K562 (cell line): ENCODE measurements around the gene FRMD4A. TPM values are rescaled to one million over a fixed set of nuclear protein-coding genes. Genes with fewer than 3 reads are reported as not detected.

Experiments used
- ATAC-seq: fragments of 200-7000 bp; cut with Tn5 transposase; 3 replicates; pipeline ENCODE4 v1.9.1; 2020; ENCODE audit warnings: moderate library complexity
- BruUV-seq: library from RNA; stranded (reverse); fragments of 400-500 nt; replicated peaks from 2 replicates; lab custom pipeline; 2021; lab: Mats Ljungman, UMichigan
- CTCF ChIA-PET: fragments of 300-600 bp; formaldehyde crosslinking; extraction: SDS; loops from one replicate; lab custom pipeline; 2021; ENCODE audit warnings: low intra/inter-chr PET ratio; lab: Yijun Ruan, JAX
- POLR2A ChIA-PET: fragments of 300-600, 350-650 bp; sonication (Branson Sonifier 250); formaldehyde crosslinking; extraction: SDS; loops from one replicate; lab custom pipeline; 2021; ENCODE audit warnings: antibody characterized with exemption, inconsistent platforms; lab: Yijun Ruan, JAX
- DNase-seq, 4 experiments: peaks; one replicate each; pipeline versions ENCODE4 v3.0.0 to v3.0.0-alpha.2; 2011 to 2018; ENCODE audit warnings: low spot score in 3 of 4, mixed read lengths in 3 of 4; ENCODE audit errors: extremely low read depth in 1 of 4
- FAIRE-seq: peaks from 2 replicates; lab custom pipeline; 2011; peaks lifted over from hg19 to GRCh38; lab: Jason Lieb, UNC
- H2AFZ ChIP-seq: 2 replicates; pipeline ENCODE4 v1.6.0; 2011; ENCODE audit warnings: low read depth, low read length, control low read depth, inconsistent platforms
- H3K27ac ChIP-seq: fragments of 200-600 bp; 3 replicates; pipeline ENCODE4 v1.8.0; 2011; ENCODE audit warnings: low read depth, mild to moderate bottlenecking, control low read depth, inconsistent platforms, low read length, moderate library complexity, mixed read lengths; ENCODE audit errors: extremely low read depth
- H3K27me3 ChIP-seq, 2 experiments: fragments of 300-600 bp in 1 of 2; 2 replicates in 1 of 2; 3 replicates in 1 of 2; pipeline versions ENCODE4 v1.6.0 to v1.8.0; 2011; ENCODE audit warnings: inconsistent platforms in 2 of 2, low read length in 2 of 2, mild to moderate bottlenecking in 1 of 2, mixed read lengths in 1 of 2, moderate library complexity in 1 of 2; ENCODE audit not compliant: control insufficient read depth in 2 of 2, insufficient read depth in 2 of 2
- H3K36me3 ChIP-seq: fragments of 300-600 bp; 3 replicates; pipeline ENCODE4 v1.8.0; 2011; ENCODE audit warnings: mild to moderate bottlenecking, low read length, inconsistent platforms; ENCODE audit not compliant: control insufficient read depth, insufficient read depth
- H3K4me1 ChIP-seq, 2 experiments: fragments of 200-600 bp in 1 of 2; replicated peaks in 1 of 2; 2 replicates in 1 of 2; 3 replicates in 1 of 2; pipeline versions ENCODE4 v1.5.1 to v1.8.0; 2011; ENCODE audit warnings: inconsistent platforms in 2 of 2, low read length in 2 of 2, mild to moderate bottlenecking in 1 of 2, mixed read lengths in 1 of 2, moderate library complexity in 1 of 2; ENCODE audit not compliant: control insufficient read depth in 2 of 2, insufficient read depth in 2 of 2
- H3K4me2 ChIP-seq: 2 replicates; pipeline ENCODE4 v1.6.1; 2011; ENCODE audit warnings: low read length, control low read depth, inconsistent platforms, mixed read lengths; ENCODE audit not compliant: insufficient read depth
- H3K4me3 ChIP-seq: fragments of 200-600 bp; sonication (generic), shearing (Covaris generic); 2 replicates; pipeline ENCODE4 v1.5.1; 2016; ENCODE audit warnings: control low read depth, inconsistent platforms
- H3K79me2 ChIP-seq: fragments of 200-600 bp; 3 replicates; pipeline ENCODE4 v1.8.0; 2011; ENCODE audit warnings: low read length, inconsistent platforms; ENCODE audit not compliant: control insufficient read depth, insufficient read depth
- H3K9ac ChIP-seq, 2 experiments: 2 replicates each; pipeline versions ENCODE4 v1.6.0 to v1.6.1; 2011; ENCODE audit warnings: low read depth in 2 of 2, low read length in 2 of 2, control low read depth in 1 of 2, inconsistent platforms in 1 of 2, mild to moderate bottlenecking in 1 of 2, mixed read lengths in 1 of 2; ENCODE audit not compliant: insufficient read depth in 1 of 2
- H3K9me1 ChIP-seq: one replicate; pipeline ENCODE4 v1.6.0; 2011; ENCODE audit warnings: inconsistent platforms, mild to moderate bottlenecking, low read length, moderate library complexity; ENCODE audit not compliant: control insufficient read depth, insufficient read depth
- H3K9me3 ChIP-seq: replicated peaks from 2 replicates; pipeline ENCODE4 v1.5.1; 2011; ENCODE audit warnings: low read depth, low read length, inconsistent platforms; ENCODE audit not compliant: control insufficient read depth, insufficient read depth
- H4K20me1 ChIP-seq: replicated peaks from 2 replicates; pipeline ENCODE4 v1.6.1; 2011; ENCODE audit warnings: low read length, inconsistent platforms, mixed read lengths; ENCODE audit not compliant: control insufficient read depth, insufficient read depth
- ARID2 ChIP-seq: fragments of 450-650 bp; IDR thresholded peaks from 2 replicates; pipeline ENCODE4 v1.6.1; 2017; ENCODE audit warnings: antibody characterized with exemption, mild to moderate bottlenecking
- CEBPG ChIP-seq, 3 experiments: fragments of 200-800 bp in 1 of 3; sonication (Bioruptor generic) in 1 of 3; sonication (generic) in 1 of 3; formaldehyde crosslinking in 1 of 3; IDR thresholded peaks in 2 of 3; conservative IDR thresholded peaks in 1 of 3; 2 replicates each; pipeline versions ENCODE4 v1.6.1 to v1.8.0; 2016 to 2022; ENCODE audit warnings: missing compliant biosample characterization in 2 of 3, missing genetic modification characterization in 2 of 3, mild to moderate bottlenecking in 1 of 3, missing genetic modification reagents in 1 of 3
- CREB1 ChIP-seq, 2 experiments: sonication (generic) in 1 of 2; formaldehyde crosslinking in 1 of 2; IDR thresholded peaks; 2 replicates each; pipeline versions ENCODE4 v1.6.1 to v1.8.0; 2012 to 2022; ENCODE audit warnings: inconsistent platforms in 1 of 2, mild to moderate bottlenecking in 1 of 2, missing genetic modification reagents in 1 of 2, moderate library complexity in 1 of 2
- GATAD2A ChIP-seq: fragments of 450-650 bp; IDR thresholded peaks from 2 replicates; pipeline ENCODE4 v1.6.1; 2017
- HBP1 ChIP-seq: fragments of 450-650 bp; formaldehyde crosslinking; IDR thresholded peaks from 2 replicates; pipeline ENCODE4 v1.4.0; 2022; ENCODE audit warnings: missing genetic modification characterization
- MECOM ChIP-seq: fragments of 250-450 bp; sonication (Bioruptor Pico); IDR thresholded peaks from 2 replicates; pipeline ENCODE4 v1.8.0; 2022; ENCODE audit warnings: inconsistent platforms
- NCOA4 ChIP-seq: fragments of 450-650 bp; IDR thresholded peaks from 2 replicates; pipeline ENCODE4 v1.6.1; 2018; ENCODE audit warnings: mild to moderate bottlenecking; ENCODE audit not compliant: partially characterized antibody
- SIX5 ChIP-seq, 2 experiments: IDR thresholded peaks; 2 replicates each; pipeline ENCODE4 v1.6.1; 2011; ENCODE audit warnings: low read length in 2 of 2, borderline replicate concordance in 1 of 2, low read depth in 1 of 2, mild to moderate bottlenecking in 1 of 2, moderate library complexity in 1 of 2; ENCODE audit not compliant: insufficient read depth in 1 of 2
- ZNF146 ChIP-seq: IDR thresholded peaks from one replicate; pipeline ENCODE4 v1.6.1; 2018; ENCODE audit warnings: missing compliant biosample characterization; ENCODE audit not compliant: unreplicated experiment
- ZNF3 ChIP-seq: fragments of 250-450 bp; sonication (Bioruptor Pico); IDR thresholded peaks from 2 replicates; pipeline ENCODE4 v1.5.0; 2021; ENCODE audit warnings: mild to moderate bottlenecking, moderate library complexity
- WGBS: fragments of 100-300 bp; shearing (Covaris generic); methylation state at CpG from one replicate; pipeline ENCODE4 v1.1.6; 2016; ENCODE audit warnings: low coverage, mixed read lengths; ENCODE audit not compliant: insufficient coverage; ENCODE audit errors: missing lambda C conversion rate; 5-methylcytosine and 5-hydroxymethylcytosine counted together
- in situ Hi-C: fragments of 300-500 bp; cut with MboI; formaldehyde crosslinking; loops from 4 replicates; pipeline ENCODE4 v1.15.0; 2018; ENCODE audit warnings: inconsistent platforms, mixed read lengths
- intact Hi-C: fragments of 100-400 bp; cut with micrococcal nuclease; formaldehyde crosslinking; loops from 2 replicates; pipeline ENCODE4 v1.14.2; 2022
- polyA plus RNA-seq, 8 experiments: library from polyadenylated mRNA; depleted of rRNA in 4 of 8; stranded (reverse) in 5 of 8; unstranded in 3 of 8; fragments of >200 nt; fragmentation: Nextera tagmentation in 2 of 8; fragmentation: Illumina TruSeq in 1 of 8; extraction: Ambion mirVana in 2 of 8; extraction: Trizol in 1 of 8; gene quantifications; 2 replicates each; pipeline versions ENCODE4 v1.2.1 to v1.2.3, GENCODE V29; 2011 to 2014; ENCODE audit warnings: inconsistent platforms in 1 of 8, missing spikeins in 1 of 8
- total RNA-seq, 7 experiments: library from RNA; depleted of rRNA in 6 of 7; stranded (reverse); fragments of >200 nt in 6 of 7; fragmentation: Illumina TruSeq in 2 of 7; extraction: Trizol in 2 of 7; gene quantifications; 2 replicates each; pipeline versions ENCODE4 v1.2.1 to v1.2.3, GENCODE V29; 2011 to 2021; ENCODE audit warnings: low replicate concordance in 1 of 7
- TF ChIP-seq, protein P1 (sequence below): fragments of 450-650 bp; formaldehyde crosslinking; IDR thresholded peaks from 2 replicates; pipeline ENCODE4 v1.4.0; 2022; ENCODE audit warnings: missing genetic modification characterization
- TF ChIP-seq, protein P2 (sequence below): sonication (generic); formaldehyde crosslinking; IDR thresholded peaks from 2 replicates; pipeline ENCODE4 v1.8.0; 2022; ENCODE audit warnings: missing genetic modification reagents, mild to moderate bottlenecking, borderline replicate concordance
- TF ChIP-seq, protein P3 (sequence below): fragments of 250-450 bp; sonication (Bioruptor Pico); IDR thresholded peaks from 2 replicates; pipeline ENCODE4 v1.6.1; 2021; ENCODE audit warnings: mild to moderate bottlenecking

Gene FRMD4A
- total and polyA plus RNA-seq, 9 of the 15 experiments (the other 6 are each of a cell fraction or from before 2014, with no cell fraction given) = 0.80 to 5.2 (median 3.0) TPM

DNA sequence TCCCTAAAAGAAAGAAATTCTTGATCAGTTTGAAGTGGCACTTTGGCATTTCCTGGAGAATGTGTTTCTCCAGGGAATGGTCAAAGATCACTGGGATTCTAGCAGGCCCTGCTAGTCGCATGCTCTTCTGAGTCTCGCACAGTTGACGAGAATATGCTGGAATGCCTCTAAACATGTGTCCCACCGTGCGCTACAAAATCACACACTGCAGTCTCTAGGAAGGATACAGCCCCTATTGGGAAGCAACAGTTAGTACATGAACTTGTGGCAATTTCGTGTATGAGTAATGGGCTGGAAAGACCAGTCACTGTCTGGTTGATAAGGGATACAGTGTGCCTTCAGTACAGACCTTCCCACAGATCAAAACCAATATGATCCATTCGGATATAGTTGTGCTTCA, 486.1 kb downstream of the FRMD4A start:
- H3K4me3 ChIP-seq = no peak overlapping the region
- no peaks in the 10 kb centered on the region for H3K36me3 ChIP-seq
- no peaks in the 10 kb centered on the region for H3K9me3 ChIP-seq
- no TSS peak for BruUV-seq
- 0% methylated on average over 7 of the region's 7 CpGs for WGBS
- ChIA-PET CTCF (no interaction called here), POLR2A (no interaction called here)
- no peaks in the 10 kb centered on the region for H4K20me1 ChIP-seq
- ATAC-seq (no peak), FAIRE-seq (no peak), DNase-seq (no peak)
- no peaks in the 10 kb centered on the region for H3K79me2 ChIP-seq
- TF ChIP-seq, protein P1, sequence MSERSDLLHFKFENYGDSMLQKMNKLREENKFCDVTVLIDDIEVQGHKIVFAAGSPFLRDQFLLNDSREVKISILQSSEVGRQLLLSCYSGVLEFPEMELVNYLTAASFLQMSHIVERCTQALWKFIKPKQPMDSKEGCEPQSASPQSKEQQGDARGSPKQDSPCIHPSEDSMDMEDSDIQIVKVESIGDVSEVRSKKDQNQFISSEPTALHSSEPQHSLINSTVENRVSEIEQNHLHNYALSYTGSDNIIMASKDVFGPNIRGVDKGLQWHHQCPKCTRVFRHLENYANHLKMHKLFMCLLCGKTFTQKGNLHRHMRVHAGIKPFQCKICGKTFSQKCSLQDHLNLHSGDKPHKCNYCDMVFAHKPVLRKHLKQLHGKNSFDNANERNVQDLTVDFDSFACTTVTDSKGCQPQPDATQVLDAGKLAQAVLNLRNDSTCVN (CRISPR knock-in tag) = no peak
- no peak for TF ChIP-seq MECOM
- TF ChIP-seq ZNF3 = no peak
- no peak for TF ChIP-seq GATAD2A
- TF ChIP-seq CEBPG (CRISPR knock-in tag; IDR thresholded peaks at IDR 0.05) = no peak
- TF ChIP-seq CEBPG (tag; conservative IDR thresholded peaks at IDR 0.05 in 1 of 2, IDR thresholded peaks at IDR 0.05 in 1 of 2) = no peak
- no peak for TF ChIP-seq CREB1 (IDR thresholded peaks at IDR 0.05)
- TF ChIP-seq CREB1 (CRISPR knock-in tag; IDR thresholded peaks at IDR 0.05) = no peak
- TF ChIP-seq, protein P2, sequence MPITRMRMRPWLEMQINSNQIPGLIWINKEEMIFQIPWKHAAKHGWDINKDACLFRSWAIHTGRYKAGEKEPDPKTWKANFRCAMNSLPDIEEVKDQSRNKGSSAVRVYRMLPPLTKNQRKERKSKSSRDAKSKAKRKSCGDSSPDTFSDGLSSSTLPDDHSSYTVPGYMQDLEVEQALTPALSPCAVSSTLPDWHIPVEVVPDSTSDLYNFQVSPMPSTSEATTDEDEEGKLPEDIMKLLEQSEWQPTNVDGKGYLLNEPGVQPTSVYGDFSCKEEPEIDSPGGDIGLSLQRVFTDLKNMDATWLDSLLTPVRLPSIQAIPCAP (CRISPR knock-in tag) = no peak
- TF ChIP-seq HBP1 = no peak
- TF ChIP-seq, protein P3, sequence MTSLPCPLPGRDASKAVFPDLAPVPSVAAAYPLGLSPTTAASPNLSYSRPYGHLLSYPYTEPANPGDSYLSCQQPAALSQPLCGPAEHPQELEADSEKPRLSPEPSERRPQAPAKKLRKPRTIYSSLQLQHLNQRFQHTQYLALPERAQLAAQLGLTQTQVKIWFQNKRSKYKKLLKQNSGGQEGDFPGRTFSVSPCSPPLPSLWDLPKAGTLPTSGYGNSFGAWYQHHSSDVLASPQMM (CRISPR knock-in tag) = no peak
- TF ChIP-seq NCOA4 = no peak
- no peak for TF ChIP-seq SIX5 (IDR thresholded peaks at IDR 0.05; ENCODE audit: borderline replicate concordance in 1 of 2, insufficient read depth in 1 of 2, low read depth in 1 of 2, low read length in 2 of 2)
- no peak for TF ChIP-seq ARID2
- no peak for TF ChIP-seq ZNF146 (CRISPR knock-in tag)
- H2AFZ ChIP-seq = no peak overlapping the region
- H3K27ac ChIP-seq = no peak overlapping the region
- intact Hi-C loops (no loop called here), in situ Hi-C loops (no loop called here)
- no peak overlapping the region for H3K4me2 ChIP-seq
- no peaks in the 10 kb centered on the region for H3K9me1 ChIP-seq
- no peaks in the 10 kb centered on the region for H3K4me1 ChIP-seq
- no peak overlapping the region for H3K9ac ChIP-seq
- peaks cover 0 to 5% of the 10 kb centered on the region in 2 experiments; a peak in 2 of 5 replicates for H3K27me3 ChIP-seq
